ENCODE measurements around the gene SVOP.

- TF ChIP-seq POLR2A (IDR thresholded peaks at IDR 0.05; ENCODE audit: low read depth, low read length) (no peak), CTCF (conservative IDR thresholded peaks at IDR 0.05; ENCODE audit: low read depth, low read length) (no peak), BHLHE40 (IDR thresholded peaks at IDR 0.05; ENCODE audit: low read depth, low read length) (no peak), MAZ (IDR thresholded peaks at IDR 0.05; ENCODE audit: borderline replicate concordance, low read depth, low read length) (no peak), FOS (IDR thresholded peaks at IDR 0.05; ENCODE audit: low read depth, low read length) (no peak), CEBPB (IDR thresholded peaks at IDR 0.05; ENCODE audit: low read depth, low read length) (no peak)
These were observed 32.7 kb upstream of the SVOP start for GRCh38 chr12:109053382-109054123.
